Activated B cell treated with CpG ODN at 0.5 μM for 24 hours (primary cell): Measurements from ENCODE around the gene CARD10. TPM values are rescaled to one million over a fixed set of nuclear protein-coding genes. Genes with fewer than 3 reads are reported as not detected.

Experiments used
- ATAC-seq: fragments of 200-7000 bp; cut with Tn5 transposase; one replicate; pipeline ENCODE4 v1.10.0; 2021; ENCODE audit warnings: low read depth, mild to moderate bottlenecking, moderate library complexity
- CTCF ChIA-PET: fragments of 350-600 bp; sonication (Branson Sonifier 250); formaldehyde crosslinking; loops from one replicate; lab custom pipeline; 2021; ENCODE audit warnings: antibody characterized with exemption; lab: Charles Lee
- POLR2A ChIA-PET: fragments of 350-600 bp; sonication (Branson Sonifier 250); formaldehyde crosslinking; loops from one replicate; lab custom pipeline; 2021; ENCODE audit warnings: antibody characterized with exemption; lab: Charles Lee
- DNase-seq: peaks from one replicate; pipeline ENCODE4 v3.0.0; 2022
- H3K27ac Mint-ChIP-seq: one replicate; pipeline ENCODE4 v1.8.0; 2020; ENCODE audit warnings: mixed read lengths
- H3K27me3 Mint-ChIP-seq: one replicate; pipeline ENCODE4 v1.8.0; 2021; ENCODE audit warnings: mixed read lengths
- H3K36me3 Mint-ChIP-seq: one replicate; pipeline ENCODE4 v1.8.0; 2021; ENCODE audit warnings: low read depth, mixed read lengths
- H3K4me1 Mint-ChIP-seq: one replicate; pipeline ENCODE4 v1.8.0; 2021; ENCODE audit warnings: mixed read lengths
- H3K4me3 Mint-ChIP-seq: one replicate; pipeline ENCODE4 v1.8.0; 2020; ENCODE audit warnings: mild to moderate bottlenecking, mixed read lengths
- H3K9me3 Mint-ChIP-seq: one replicate; pipeline ENCODE4 v1.8.0; 2020; ENCODE audit warnings: mixed read lengths
- CTCF ChIP-seq: fragments of 200-600 bp; IDR thresholded peaks from one replicate; pipeline ENCODE4 v1.8.0; 2022; ENCODE audit warnings: antibody characterized with exemption, mild to moderate bottlenecking
- intact Hi-C: fragments of 100-400 bp; cut with micrococcal nuclease; formaldehyde crosslinking; loops from one replicate; pipeline ENCODE4 v1.15.1; 2024
- total RNA-seq: library from RNA; stranded (reverse); gene quantifications from 2 replicates; pipeline ENCODE4 v1.2.3, GENCODE V29; 2022

CARD10 gene
- total RNA-seq, 1 donor from 2014 or later, result not detected

GRCh38 chr22:37496651-37497050, 22.6 kb downstream of the CARD10 start:
- ATAC-seq, result no peak
- no peak for TF ChIP-seq CTCF
- ChIA-PET POLR2A (interaction anchor here (0.8 kb wide), 1 partner anchor 32 kb away, joined by 3 read pairs; no protein-coding TSS in a partner anchor), CTCF (interaction anchor here (1.2 to 4.9 kb wide), 3 partner anchors 10 to 180 kb away, joined by 3 to 28 read pairs (median 4); no protein-coding TSS in a partner anchor)
- no peaks in the 10 kb centered on the region for H3K9me3 Mint-ChIP-seq
- DNase-seq, result no peak
- peaks cover 14% of the 10 kb centered on the region for H3K4me1 Mint-ChIP-seq
- H3K4me3 Mint-ChIP-seq, result no peak overlapping the region
- no peaks in the 10 kb centered on the region for H3K36me3 Mint-ChIP-seq
- peaks cover 24% of the 10 kb centered on the region for H3K27me3 Mint-ChIP-seq
- no peak overlapping the region for H3K27ac Mint-ChIP-seq
- intact Hi-C loops, result no loop called here

GRCh38 chr22:37493979-37494378, 25.2 kb downstream of the CARD10 start:
- Mint-ChIP-seq H3K36me3 (no peaks in the 10 kb centered on the region), H3K9me3 (no peaks in the 10 kb centered on the region), H3K4me3 (no peak overlapping the region), H3K27me3 (peaks cover 9% of the 10 kb centered on the region), H3K4me1 (peaks cover 15% of the 10 kb centered on the region), H3K27ac (no peak overlapping the region)
- CTCF ChIA-PET, result interaction anchor here (1.4 kb wide), 1 partner anchor 178 kb away, joined by 4 read pairs; no protein-coding TSS in a partner anchor
- POLR2A ChIA-PET, result no interaction called here
- intact Hi-C loops, result no loop called here
- DNase-seq (no peak), ATAC-seq (no peak)
- no peak for TF ChIP-seq CTCF

GRCh38 chr22:37492428-37493344, 26.5 kb downstream of the CARD10 start:
- Mint-ChIP-seq H3K9me3 (no peaks in the 10 kb centered on the region), H3K4me3 (no peak overlapping the region), H3K27ac (no peak overlapping the region), H3K36me3 (no peaks in the 10 kb centered on the region), H3K4me1 (peaks cover 8% of the 10 kb centered on the region), H3K27me3 (peaks cover 6% of the 10 kb centered on the region)
- intact Hi-C loops, result no loop called here
- ChIA-PET POLR2A (interaction anchor here (0.6 kb wide), 1 partner anchor 144 kb away, joined by 6 read pairs; no protein-coding TSS in a partner anchor), CTCF (interaction anchor here (1.4 kb wide), 1 partner anchor 176 kb away, joined by 4 read pairs; no protein-coding TSS in a partner anchor)
- ATAC-seq (peak; percentile 88), DNase-seq (no peak)
- no peak for TF ChIP-seq CTCF

- TF ChIP-seq CTCF, result no peak
- ATAC-seq, result no peak
- intact Hi-C loops, result no loop called here
- Mint-ChIP-seq H3K4me1 (peaks cover 17% of the 10 kb centered on the region), H3K36me3 (no peaks in the 10 kb centered on the region), H3K27ac (no peak overlapping the region), H3K27me3 (peaks cover 3% of the 10 kb centered on the region), H3K4me3 (no peak overlapping the region), H3K9me3 (no peaks in the 10 kb centered on the region)
- CTCF ChIA-PET, result no interaction called here
- no peak for DNase-seq
- POLR2A ChIA-PET, result interaction anchor here (0.6 kb wide), 1 partner anchor 145 kb away, joined by 6 read pairs; no protein-coding TSS in a partner anchor
These were observed 27.4 kb downstream of the CARD10 start for GRCh38 chr22:37491559-37492427.
